Adrenal gland (tissue), 12 donors: Measurements from ENCODE around the gene SLC44A4. TPM values are rescaled to one million over a fixed set of nuclear protein-coding genes. Genes with fewer than 3 reads are reported as not detected.
"Not testable (repeated sequence)": the region's sequence is repeated elsewhere in the genome, so short reads cannot be mapped to it uniquely, and the experiment has no call there.

Experiments used
- DNase-seq, 7 donors: peaks; one replicate each; pipeline ENCODE4 v3.0.0-alpha.2; 2019 to 2020
- H3K27ac ChIP-seq, 5 donors: fragments of 200-600 bp; sonication (generic) in 4 of 5; 1 replicate in 3 of 5; 2 replicates in 2 of 5; pipeline versions ENCODE4 v1.5.1 to v1.8.0; 2016 to 2020; ENCODE audit warnings: mild to moderate bottlenecking in 1 of 5
- H3K27me3 ChIP-seq: fragments of 200-600 bp; 2 replicates; pipeline ENCODE4 v1.8.0; 2021
- H3K36me3 ChIP-seq, 2 donors: fragments of 200-600 bp; replicated peaks in 1 of 2; 1 replicate in 1 of 2; 2 replicates in 1 of 2; pipeline versions ENCODE4 v1.5.1 to v1.8.0; 2018 to 2022
- H3K4me1 ChIP-seq, 2 donors: fragments of 200-600 bp; replicated peaks in 1 of 2; 1 replicate in 1 of 2; 2 replicates in 1 of 2; pipeline versions ENCODE4 v1.5.1 to v1.8.0; 2018 to 2021
- H3K4me3 ChIP-seq, 4 donors: fragments of 200-600 bp; sonication (generic) in 3 of 4; one replicate each; pipeline ENCODE4 v1.5.1; 2016 to 2018
- H3K9me3 ChIP-seq, 3 donors: fragments of 200-600 bp; sonication (generic) in 1 of 3; replicated peaks in 1 of 3; 1 replicate in 2 of 3; 2 replicates in 1 of 3; pipeline versions ENCODE4 v1.5.1 to v1.8.0; 2016 to 2021
- POLR2A ChIP-seq, 2 donors: fragments of 450-650 bp; IDR thresholded peaks; one replicate each; pipeline ENCODE4 v1.6.1; 2017; ENCODE audit warnings: antibody characterized with exemption in 2 of 2, mild to moderate bottlenecking in 2 of 2, moderate library complexity in 1 of 2
- WGBS, 4 donors: extraction: QIAGEN DNeasy Blood & Tissue Kit in 2 of 4; methylation state at CpG; one replicate each; pipeline versions ENCODE4 v1.1.5 to v1.1.7; 2013 to 2017; 5-methylcytosine and 5-hydroxymethylcytosine counted together
- intact Hi-C, 2 donors: fragments of 100-400 bp; cut with DNase I; formaldehyde crosslinking; loops; one replicate each; pipeline versions ENCODE4 v1.14.1 to v1.15.0; 2022 to 2023
- polyA plus RNA-seq, 3 donors: library from polyadenylated mRNA; stranded (reverse); fragments of 200-250 nt in 2 of 3; fragments of 350-450 nt in 1 of 3; fragmentation: Illumina TruSeq in 1 of 3; extraction: RNeasy Lipid Tissue Mini Kit (QIAGEN cat#74804) in 1 of 3; gene quantifications; one replicate each; pipeline ENCODE4 v1.2.3, GENCODE V29; 2013 to 2014
- total RNA-seq, 9 donors: library from RNA; depleted of rRNA in 4 of 9; stranded (reverse); fragments of >200 nt in 4 of 9; fragments of 120-200 nt in 1 of 9; fragmentation: NEBNext Ultra II Directional in 1 of 9; extraction: Animal tissue kit (Norgen Biotek cat#: 25700) in 1 of 9; gene quantifications; one replicate each; pipeline versions ENCODE4 v1.1.0 to v1.2.4, GENCODE V29; 2013 to 2023
- TF ChIP-seq, protein P1 (sequence below), 6 experiments: fragments of 450-650 bp in 4 of 6; fragments of 200-600 bp in 2 of 6; sonication (generic) in 1 of 6; IDR thresholded peaks; 1 replicate in 5 of 6; 2 replicates in 1 of 6; pipeline versions ENCODE4 v1.5.1 to v1.8.0; 2016 to 2021; ENCODE audit warnings: antibody characterized with exemption in 6 of 6, mild to moderate bottlenecking in 2 of 6, moderate library complexity in 1 of 6
- donor health status: healthy with polysubstance abuse.
- donor health status: Bipolar disorder and iron deficiency.
- donor health status: DM: yes; HTN: yes; CAD: no.
- donor health status: DM: no; HTN: no; CAD: no.
- donor health status: DM: no; HTN: no; CAD: no.
- donor health status: DM: yes; HTN: yes; CAD: no.

The SLC44A4 gene
- total and polyA plus RNA-seq, 12 donors, result 1.2 to 30.1 (median 12.7) TPM

GRCh38 chr6:31817133-31817928, 61.5 kb downstream of the SLC44A4 start:
- TF ChIP-seq, protein P1, sequence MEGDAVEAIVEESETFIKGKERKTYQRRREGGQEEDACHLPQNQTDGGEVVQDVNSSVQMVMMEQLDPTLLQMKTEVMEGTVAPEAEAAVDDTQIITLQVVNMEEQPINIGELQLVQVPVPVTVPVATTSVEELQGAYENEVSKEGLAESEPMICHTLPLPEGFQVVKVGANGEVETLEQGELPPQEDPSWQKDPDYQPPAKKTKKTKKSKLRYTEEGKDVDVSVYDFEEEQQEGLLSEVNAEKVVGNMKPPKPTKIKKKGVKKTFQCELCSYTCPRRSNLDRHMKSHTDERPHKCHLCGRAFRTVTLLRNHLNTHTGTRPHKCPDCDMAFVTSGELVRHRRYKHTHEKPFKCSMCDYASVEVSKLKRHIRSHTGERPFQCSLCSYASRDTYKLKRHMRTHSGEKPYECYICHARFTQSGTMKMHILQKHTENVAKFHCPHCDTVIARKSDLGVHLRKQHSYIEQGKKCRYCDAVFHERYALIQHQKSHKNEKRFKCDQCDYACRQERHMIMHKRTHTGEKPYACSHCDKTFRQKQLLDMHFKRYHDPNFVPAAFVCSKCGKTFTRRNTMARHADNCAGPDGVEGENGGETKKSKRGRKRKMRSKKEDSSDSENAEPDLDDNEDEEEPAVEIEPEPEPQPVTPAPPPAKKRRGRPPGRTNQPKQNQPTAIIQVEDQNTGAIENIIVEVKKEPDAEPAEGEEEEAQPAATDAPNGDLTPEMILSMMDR (IDR thresholded peaks at IDR 0.05), result peak in 1 of 6 experiments; percentile 17
- intact Hi-C loops, H3K9me3 ChIP-seq, H3K27me3 ChIP-seq, H3K36me3 ChIP-seq: not testable (repeated sequence)
- 29 to 38% (median 33%) methylated on average over 3 to 15 of the region's 37 CpGs for WGBS, 4 donors
- peak overlapping the region in 4 of 5 donors; percentile 47 to 100 (median 78) for H3K27ac ChIP-seq
- DNase-seq, result peak in 2 of 7 donors; percentile 32 to 55
- H3K4me3 ChIP-seq, result peak overlapping the region in 2 of 4 donors; percentile 0 to 59
- peaks cover 24 to 48% of the 10 kb centered on the region in 2 donors for H3K4me1 ChIP-seq

DNA sequence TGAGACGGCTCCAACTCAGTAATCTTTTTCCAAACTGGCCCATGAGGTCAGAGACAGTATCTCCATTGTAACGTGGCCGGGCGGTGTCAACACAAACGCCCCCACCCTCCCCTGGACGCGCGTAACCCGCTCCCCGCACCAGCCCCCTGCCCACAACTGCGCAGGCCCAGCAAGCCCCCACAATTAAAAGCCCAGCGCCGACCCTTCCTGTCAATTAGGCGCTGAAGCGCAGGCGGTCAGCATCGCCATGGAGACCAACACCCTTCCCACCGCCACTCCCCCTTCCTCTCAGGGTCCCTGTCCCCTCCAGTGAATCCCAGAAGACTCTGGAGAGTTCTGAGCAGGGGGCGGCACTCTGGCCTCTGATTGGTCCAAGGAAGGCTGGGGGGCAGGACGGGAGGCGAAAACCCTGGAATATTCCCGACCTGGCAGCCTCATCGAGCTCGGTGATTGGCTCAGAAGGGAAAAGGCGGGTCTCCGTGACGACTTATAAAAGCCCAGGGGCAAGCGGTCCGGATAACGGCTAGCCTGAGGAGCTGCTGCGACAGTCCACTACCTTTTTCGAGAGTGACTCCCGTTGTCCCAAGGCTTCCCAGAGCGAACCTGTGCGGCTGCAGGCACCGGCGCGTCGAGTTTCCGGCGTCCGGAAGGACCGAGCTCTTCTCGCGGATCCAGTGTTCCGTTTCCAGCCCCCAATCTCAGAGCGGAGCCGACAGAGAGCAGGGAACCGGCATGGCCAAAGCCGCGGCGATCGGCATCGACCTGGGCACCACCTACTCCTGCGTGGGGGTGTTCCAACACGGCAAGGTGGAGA, 63.6 kb downstream of the SLC44A4 start, which contains the start of the genes HSPA1A and HSPA1L:
HSPA1A (plus strand) TSS at position 519 of the 814 bp plus-strand sequence; CDS start at position 733, 214 bp downstream.
HSPA1L (minus strand) TSS at position 259 of the 814 bp plus-strand sequence. CDS start 3,311 bp downstream, outside the sequence.
- peak; percentile 94 to 98 (median 96) for DNase-seq
- WGBS, 4 donors, result 0 to 4% (median 2%) methylated on average over 16 to 56 of the region's 56 CpGs
- intact Hi-C loops, result no loop called here
- peak within 1 kb of the TSS in 2 of 4 donors; percentile 40 to 56 for H3K4me3 ChIP-seq
- H3K27ac ChIP-seq, result peak within 1 kb of the TSS; percentile 77 to 100 (median 93)
- H3K9me3 ChIP-seq, result no peaks in the 10 kb centered on the region
- no peaks in the 10 kb centered on the region for H3K36me3 ChIP-seq
- no peaks in the 10 kb centered on the region for H3K27me3 ChIP-seq
- H3K4me1 ChIP-seq, result peaks cover 11 to 38% of the 10 kb centered on the region in 2 donors
- TF ChIP-seq POLR2A (IDR thresholded peaks at IDR 0.05), result peak; percentile 99 to 100
- TF ChIP-seq, protein P1 (IDR thresholded peaks at IDR 0.05), result no peak

GRCh38 chr6:31814677-31815024, 64.1 kb downstream of the SLC44A4 start:
- peak overlapping the region in 2 of 4 donors; percentile 40 to 56 for H3K4me3 ChIP-seq
- 1 to 8% (median 4%) methylated on average over 13 of the region's 13 CpGs for WGBS, 4 donors

More at GRCh38 chr6:31814677-31815024, 64.1 kb downstream of the SLC44A4 start:
- peak overlapping the region; percentile 77 to 100 (median 93) for H3K27ac ChIP-seq
- H3K4me1 ChIP-seq, result peaks cover 11 to 32% of the 10 kb centered on the region in 2 donors
- H3K9me3 ChIP-seq, result no peaks in the 10 kb centered on the region
- TF ChIP-seq, protein P1 (IDR thresholded peaks at IDR 0.05), result no peak
- TF ChIP-seq POLR2A (IDR thresholded peaks at IDR 0.05), result peak in 1 of 2 donors; percentile 54
- DNase-seq, result peak; percentile 93 to 98 (median 96)
- H3K36me3 ChIP-seq, result no peaks in the 10 kb centered on the region
- intact Hi-C loops, result no loop called here
- no peaks in the 10 kb centered on the region for H3K27me3 ChIP-seq
